Fibroblast of skin of left biceps (primary cell): ENCODE measurements around the gene FAM184A.

ENCODE experiments used
- DNase-seq, 2 experiments: peaks; one replicate each; pipeline ENCODE4 v3.0.0-alpha.2; 2013; ENCODE audit warnings: low read depth in 2 of 2

Gene FAM184A

DNA sequence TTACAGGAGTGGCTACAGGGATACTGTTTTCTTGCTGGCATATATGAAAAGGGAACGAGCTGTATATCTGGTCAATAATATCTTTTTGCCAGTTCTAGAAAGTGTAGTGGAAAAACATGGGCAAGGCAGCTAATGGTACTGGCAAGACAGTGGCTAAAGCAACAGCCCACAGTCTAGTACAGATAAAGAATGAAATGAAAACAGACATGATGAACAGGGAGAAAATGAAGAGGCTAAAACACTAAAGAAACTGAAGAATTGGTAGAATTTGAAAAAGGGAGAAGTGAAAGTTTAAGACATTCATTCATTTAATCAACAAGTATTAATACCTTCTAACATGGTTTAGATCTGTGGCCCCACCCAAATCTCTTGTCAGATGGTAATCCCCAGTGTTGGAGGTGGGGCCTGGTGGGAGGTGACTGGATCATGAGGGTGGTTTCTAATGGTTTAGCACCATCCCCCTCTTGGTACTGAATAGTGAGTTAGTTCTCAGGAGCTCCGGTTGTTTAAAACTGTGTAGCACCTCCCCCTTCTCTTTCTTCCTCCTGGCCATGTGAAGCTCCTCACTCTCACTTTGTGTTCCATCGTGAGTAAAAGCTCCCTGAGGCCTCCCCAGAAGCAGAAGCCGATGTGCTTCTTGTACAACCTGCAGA is 18.1 kb downstream of the FAM184A start:
- no peak for DNase-seq

DNA sequence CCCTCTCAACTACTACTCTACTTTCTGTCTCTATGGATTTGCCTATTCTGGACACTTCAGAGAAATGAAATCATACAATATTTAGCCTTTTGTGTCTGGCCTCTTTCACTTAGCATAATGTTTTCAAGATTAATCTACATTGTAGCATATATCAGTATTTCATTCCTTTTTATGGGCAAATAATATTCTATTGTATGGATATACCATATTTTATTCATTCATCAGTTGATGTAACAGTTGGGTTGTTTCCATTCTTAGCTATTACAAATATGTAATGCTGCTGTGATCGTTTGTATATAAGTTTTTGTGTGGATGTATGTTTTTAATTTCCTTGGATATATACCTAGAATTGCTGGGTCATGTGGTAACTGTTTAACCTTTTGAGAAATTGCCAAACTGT is 23.4 kb downstream of the FAM184A start:
- DNase-seq = no peak

DNA sequence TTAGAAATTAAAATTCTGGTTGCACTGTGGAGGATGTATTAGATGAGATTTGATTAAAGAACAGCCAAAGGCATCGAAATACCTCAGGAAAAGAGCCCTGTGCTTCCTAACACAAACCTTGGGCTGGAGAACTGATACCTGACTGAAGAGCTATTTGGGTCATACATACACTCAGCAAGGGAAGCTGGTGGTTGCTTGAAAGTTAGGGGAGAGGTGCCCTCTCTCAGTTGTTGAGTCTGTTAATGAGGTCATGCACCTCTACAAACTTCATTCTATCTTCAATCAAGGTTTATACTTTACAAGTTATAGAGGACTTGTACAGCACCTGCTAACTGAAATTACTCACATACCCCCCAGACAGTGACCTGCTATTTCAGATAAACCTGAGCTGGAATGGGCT is 25.5 kb downstream of the FAM184A start:
- no peak for DNase-seq

DNA sequence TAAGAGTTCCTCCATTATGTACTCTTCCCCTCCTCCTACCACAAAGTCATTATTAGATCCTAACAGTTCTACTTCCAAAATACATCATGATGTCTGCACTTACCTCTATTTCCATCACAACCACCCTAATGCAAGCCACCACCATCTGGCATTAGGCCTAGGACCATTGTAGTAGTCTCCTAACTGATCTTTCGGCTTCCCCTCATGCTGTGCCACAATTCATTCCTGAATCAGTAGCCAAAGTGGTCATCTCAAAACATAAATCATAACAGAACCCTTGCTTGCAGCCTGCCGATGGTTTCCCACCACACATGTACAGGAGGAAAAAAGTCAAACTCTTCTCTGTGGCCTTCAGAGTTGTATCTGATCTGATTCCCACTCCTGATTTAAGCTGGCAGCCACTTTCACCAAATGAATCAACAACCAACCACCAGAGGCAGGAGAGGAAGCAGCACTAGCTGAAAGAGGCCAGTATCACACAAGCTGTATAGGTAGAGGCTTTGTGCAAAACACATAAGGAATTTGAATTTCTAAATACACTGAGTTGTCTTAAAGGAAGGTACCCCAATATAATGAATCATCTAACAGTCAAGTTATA is 26.1 kb downstream of the FAM184A start:
- no peak for DNase-seq

DNA sequence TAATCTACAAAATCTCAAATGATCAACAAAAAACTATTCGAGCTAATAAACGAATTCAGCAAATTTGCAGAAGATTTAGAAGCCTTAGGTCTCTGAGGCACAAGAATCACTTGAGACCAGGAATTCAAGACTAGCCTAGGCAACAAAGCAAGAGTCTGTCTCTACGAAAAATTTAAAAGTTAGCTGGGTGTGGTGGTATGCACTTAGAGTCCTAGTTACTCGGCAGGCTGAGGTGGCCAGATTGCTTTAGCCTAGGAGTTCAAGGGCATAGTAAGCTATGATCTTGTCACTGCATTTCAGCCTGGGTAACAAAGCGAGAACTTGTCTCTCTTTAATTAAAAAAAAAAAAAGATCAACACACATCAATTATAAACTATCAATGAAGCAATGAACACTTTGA is 34.2 kb downstream of the FAM184A start:
- DNase-seq = no peak

DNA sequence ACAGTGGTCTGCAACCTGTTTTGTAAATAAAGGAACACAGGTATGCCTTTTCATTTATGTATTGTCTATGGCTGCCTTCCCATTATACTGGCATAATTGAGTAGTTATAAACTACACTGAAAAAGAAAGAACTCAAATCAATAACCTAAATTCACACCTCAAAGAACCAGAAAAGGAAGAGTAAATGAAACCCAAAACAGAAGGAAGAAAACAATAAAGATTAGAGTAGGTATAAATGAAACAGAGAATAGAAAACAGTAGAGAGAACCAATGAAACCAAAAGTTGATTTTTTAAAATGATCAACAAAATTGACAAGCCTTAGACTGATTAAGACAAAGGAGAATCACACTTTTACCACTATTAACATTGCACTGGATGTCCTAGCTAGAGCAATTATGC is 34.7 kb downstream of the FAM184A start:
- no peak for DNase-seq

DNA sequence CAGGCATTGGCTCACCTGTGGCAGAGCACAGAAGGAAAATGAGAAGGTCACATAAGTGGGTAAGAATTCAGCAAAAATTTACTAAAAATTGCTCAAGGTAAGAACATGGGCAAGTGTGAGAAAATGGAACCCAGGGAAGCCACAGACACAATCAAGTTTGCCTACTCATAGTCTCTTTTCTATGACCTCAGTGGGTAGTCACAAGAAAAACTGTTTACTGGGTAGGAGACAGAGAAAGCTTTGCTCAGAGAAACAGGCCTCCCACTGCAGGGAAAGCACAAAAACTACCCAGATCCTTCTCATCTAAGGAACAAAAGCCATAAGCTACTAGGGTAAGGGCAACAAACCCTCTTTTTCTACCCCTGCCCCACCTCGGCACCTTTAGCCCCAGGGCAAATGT is 35.2 kb downstream of the FAM184A start:
- DNase-seq = no peak

DNA sequence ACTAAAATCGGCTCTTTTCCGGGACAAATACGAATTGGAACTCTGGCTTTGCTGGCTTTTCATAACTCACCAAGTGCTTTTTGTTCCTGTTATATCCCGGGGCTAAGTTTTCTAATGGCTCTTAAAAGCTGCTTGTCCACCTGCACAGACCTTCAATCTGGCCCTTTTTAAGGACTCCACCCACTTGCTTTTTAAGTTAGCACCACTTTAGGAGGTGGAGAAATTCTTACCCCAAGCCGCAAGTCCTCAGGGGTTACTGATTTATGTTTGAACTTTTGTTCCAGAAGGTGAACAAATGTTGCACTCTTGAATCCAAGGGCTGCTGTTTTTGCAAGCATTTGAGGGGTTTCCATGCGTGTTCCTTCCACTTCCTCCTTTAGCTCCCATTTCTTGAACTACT is 37.8 kb downstream of the FAM184A start:
- no peak for DNase-seq

DNA sequence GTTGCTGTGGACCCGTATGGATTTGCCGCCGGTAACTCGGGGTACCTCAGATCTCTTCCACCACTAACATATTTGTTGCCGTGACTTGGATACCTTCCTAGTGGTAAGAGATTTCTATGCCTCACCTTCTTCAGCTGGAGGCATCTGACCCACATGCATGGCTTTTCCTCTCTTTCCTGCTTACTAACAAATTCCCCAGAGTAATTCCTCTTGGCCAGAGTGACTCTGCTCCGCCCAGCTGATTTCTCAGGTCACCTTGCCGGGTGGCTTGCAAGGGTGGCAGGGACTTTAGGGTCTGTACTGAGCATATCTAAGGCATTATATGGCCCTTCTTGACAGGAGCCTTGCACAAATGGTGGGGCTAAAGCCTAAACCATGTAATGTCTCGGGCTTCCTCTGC is 38.2 kb downstream of the FAM184A start:
- DNase-seq = no peak

DNA sequence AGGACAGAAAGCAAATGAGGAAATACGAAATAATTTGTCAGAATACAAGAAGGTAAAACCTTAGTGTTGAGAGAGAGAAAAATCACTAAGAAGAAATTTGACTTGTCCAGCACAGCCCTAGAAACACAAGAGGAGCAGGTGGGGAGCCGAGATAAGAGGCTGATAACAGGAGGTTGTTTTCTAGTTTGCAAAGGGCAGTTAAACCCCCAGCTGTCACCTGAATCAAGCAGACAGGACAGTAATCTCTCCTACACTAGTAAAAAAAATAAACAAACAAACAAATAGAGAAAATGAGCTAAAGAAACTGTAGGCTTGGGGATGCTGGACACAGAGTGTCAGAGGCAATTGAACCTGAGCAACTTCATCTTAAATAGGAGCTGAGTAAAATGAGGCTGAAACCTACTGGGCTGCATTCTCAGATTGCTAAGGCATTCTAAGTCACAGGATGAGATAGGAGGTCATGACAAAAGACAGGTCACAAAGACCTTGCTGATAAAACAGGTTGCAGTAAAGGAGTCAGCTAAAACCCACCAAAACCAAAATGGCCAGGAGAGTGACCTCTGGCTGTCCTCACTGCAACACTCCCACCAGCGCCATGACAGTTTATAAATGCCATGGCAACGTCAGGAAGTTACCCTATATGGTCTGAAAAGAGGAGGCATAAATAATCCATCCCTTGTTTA is 40.4 kb downstream of the FAM184A start:
- DNase-seq = no peak

DNA sequence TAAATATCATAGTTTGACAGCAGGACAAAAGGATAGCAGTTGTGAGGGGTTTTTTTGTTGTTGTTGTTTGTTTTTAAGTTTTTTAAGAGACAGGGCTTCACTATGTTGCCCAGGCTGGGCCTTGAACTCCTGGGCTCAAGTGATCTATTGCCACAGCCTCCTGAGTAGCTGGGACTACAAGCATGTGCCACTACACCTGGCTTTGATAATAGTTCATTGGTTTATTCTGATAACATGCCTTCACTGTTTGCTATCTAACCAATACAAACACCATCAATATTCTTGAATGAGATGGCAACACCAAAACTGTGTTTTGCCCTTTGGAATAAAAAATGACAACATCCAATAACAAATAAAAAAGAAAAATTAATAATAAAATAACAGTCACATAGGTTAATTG is 41.2 kb downstream of the FAM184A start:
- DNase-seq = no peak

DNA sequence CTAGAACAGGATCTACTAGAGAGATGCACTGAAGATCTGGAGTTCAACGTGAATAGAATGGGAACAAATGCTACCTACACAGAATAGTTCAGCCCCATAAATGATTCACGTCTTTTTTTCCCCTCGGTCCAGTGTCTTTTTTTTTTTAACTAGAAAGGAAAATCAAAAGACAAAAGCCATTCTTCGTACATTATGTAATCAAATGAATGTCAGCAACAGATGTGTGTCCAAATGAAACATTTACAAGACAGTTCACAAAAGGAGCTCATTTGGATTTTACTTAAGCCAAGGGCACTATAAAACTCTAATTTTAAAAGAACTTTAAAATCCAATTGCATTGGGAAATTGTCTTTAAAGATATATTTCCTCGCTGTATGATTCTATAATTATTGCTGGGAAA is 42.4 kb downstream of the FAM184A start:
- no peak for DNase-seq

DNA sequence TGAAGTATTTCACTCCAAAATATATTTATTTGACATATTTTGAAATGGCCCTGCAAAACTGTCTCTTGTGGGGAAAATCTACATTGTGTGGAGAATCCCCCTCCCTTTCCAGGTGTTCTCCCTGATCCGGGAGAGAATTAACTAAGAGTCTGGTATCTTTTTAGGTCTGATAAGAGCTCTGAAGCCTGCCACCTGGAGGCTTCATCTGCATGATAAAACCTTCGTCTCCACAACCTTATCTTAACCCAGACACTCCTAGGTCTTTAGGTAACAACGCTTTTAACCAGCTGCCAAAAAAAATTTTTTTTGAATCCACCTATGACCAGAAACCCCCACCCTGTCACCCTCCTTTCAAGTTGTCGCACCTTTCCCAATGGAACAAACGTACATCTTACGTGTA is 43.0 kb downstream of the FAM184A start:
- no peak for DNase-seq

DNA sequence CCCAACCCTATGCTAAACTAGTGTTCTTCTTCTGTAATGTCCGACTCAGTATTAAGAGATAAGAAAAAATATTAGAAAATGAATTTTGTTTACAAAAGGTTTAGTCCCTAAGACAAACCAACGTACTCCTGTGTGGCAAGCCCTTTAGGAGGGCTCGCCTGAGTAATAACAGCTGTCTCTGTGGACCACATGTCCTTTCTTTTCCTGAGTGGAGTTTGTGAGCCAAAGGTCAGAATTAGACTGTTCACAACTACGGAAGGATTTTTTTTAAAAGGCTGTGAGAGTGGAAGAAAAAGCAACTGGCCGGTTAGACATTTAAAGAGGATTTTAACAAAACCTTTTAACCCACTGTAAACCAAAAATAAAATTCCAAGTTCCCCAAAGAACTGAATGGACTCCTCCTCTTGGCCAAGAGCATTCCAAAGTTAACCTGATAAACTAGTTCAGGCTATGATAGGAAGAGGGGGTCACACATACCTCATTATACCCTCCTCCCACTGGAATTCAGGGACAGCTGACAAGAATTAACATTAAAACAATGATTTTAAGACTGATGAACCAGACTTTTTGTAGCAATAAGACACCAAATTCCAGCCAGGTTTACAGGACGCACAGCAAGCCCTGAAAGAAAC is 43.5 kb downstream of the FAM184A start:
- DNase-seq = no peak

DNA sequence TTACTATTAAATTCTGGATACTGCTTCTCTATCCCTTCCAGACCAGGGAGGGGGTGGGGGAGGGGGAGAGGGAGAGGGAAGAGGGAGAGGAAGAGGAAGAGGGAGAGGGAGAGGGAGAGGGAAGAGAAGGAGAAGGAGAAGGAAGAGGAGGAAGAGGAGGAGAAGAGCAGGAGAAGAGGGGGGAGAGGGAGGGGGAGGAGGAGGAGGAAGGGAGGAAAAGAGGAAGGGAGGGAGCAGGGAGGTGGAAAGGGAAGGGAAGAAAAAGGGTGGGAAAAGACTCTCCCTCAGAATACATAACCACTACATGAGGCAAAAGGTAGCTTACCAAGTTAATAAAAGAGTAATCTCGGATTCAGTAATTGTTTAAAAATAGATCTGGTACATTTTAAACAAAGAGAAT is 46.0 kb downstream of the FAM184A start:
- no peak for DNase-seq

DNA sequence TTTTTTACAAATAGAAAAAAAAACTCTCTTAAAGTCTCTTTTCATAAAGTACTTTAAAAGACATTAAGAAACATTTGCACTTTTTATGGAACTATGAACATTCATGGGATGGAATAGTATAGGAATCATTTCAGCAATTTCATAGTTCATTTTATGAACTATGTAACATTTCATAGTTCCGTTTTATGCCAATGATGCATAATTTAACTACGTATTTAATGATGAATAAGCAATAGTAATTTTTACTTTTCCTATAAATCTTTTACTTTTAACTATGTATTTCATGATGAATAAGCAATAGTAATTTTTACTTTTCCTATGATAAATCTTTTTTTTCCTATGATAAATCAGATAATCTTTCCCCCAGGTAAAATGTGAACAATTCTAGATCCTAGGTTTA is 47.7 kb downstream of the FAM184A start:
- no peak for DNase-seq

DNA sequence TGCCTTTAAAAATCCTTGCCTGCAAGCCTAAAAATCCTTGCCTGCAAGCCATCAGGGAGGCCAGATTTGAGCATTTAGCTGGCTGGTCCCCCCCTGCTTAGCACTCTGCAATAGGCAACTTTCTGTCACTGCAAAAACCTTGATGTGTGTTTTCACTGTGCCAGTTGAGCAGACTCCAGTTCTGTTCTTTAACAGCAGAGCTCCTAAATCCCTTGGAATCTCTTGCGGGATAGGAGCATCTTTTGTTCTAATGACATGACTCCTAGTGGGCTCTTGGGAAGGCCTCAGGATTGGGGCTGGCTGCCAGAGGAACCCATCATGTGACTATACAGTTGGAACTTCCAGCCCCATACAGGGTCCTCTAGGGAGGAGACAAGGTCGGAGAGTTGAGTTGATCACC is 50.4 kb downstream of the FAM184A start:
- no peak for DNase-seq

DNA sequence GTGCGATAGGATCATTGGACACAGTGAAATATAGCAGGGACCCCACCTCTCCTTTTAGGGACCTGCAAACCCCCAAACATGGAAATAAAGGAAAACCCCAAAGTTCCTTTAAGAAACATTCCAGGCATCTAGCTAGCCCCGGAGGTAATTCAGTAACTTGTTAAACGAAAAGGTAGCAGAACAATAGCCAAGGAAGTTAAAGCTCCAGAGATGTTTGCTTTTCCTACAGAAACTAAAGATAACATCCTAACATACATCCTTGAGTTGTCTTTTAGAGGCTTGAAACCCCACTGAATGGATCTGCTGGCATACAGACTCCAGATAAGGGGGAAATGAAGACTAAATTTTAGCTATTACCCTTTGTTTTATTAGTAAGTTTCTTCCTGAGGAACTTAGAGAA is 51.0 kb downstream of the FAM184A start:
- no peak for DNase-seq

DNA sequence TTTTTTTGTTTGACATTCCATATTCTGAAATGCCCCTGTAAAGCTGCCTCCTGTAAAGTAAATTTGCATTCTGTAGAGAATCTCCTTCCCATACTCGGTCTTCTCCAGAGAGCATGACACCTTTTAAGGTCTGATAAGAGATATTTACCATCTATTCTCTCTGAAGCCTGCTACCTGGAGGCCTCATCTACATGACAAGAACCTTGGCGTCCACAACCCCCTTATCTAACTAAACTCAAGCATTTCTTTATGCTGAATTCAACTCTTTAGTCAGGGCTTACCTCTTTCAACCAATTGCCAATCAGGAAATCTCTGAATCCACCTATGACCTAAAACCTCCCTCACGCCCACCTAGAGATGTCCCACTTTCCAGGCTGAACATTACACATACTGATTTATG is 51.6 kb downstream of the FAM184A start:
- DNase-seq = no peak

DNA sequence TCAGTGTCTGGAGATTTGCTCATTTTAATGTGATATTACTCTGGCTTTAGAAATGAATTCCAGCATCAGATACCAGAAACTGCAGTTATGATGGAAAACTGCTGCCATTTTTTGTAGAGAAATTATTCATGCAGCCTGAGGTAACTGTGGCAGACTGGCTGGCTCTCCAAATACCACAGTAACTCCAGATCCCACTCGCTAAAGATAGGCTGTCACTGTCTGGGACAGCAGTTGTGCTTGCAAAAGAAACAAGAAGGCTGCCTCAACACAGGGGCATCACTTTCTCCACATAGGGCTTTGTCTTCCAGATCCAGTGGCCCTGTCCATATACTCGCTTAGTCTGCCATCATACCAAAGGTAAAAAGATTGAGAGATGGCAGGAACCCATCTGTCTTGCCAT is 52.7 kb downstream of the FAM184A start:
- no peak for DNase-seq

DNA sequence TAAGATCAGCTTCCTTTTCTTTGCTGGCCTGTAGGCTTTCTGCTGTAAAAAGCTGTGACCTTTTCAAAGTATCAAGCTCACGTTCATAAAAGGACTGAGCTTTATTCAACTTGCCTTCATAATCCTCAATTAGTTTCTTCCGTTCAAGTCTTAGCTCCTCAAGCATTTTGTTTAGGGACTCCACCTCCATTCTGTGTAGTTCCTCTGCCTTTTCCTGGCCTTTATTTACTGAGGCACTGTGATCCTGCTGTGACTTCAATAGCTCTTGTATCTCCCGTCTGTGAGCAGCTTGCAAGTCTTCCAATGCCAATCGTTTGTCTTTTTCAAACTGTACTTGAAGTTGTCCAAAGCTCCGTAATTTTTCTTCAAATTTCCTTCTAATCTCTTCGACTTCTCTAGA is 54.4 kb downstream of the FAM184A start:
- no peak for DNase-seq

DNA sequence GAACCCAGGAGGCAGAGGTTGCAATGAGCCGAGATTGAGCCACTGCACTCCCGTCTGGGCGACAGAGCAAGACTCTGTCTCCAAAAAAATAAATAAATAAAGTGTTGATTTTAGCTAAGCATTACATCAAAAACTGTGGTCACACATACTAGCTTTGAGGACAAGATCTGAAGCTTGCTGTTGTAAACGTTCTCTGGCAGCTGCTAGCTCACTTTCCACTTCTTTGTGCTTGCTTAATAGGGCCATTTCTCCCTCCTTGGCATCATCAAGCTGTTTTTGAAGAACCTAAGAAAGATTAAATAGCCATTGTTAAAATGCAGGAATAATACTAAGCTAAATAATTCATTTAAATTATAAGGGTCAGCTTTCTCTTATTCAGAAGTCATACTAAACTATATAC is 55.7 kb downstream of the FAM184A start:
- no peak for DNase-seq
